GM23338 (cell line): ENCODE measurements around the gene XIRP2.

ENCODE experiments used
- EZH2 ChIP-seq: fragments of 200-600 bp; sonication (generic); IDR thresholded peaks from one replicate; pipeline ENCODE4 v1.8.0; 2017; ENCODE audit warnings: antibody characterized with exemption, mild to moderate bottlenecking, low read depth; ENCODE audit not compliant: unreplicated experiment
- EZH2phosphoT487 ChIP-seq: fragments of 200-600 bp; sonication (generic); IDR thresholded peaks from one replicate; pipeline ENCODE4 v1.8.1; 2018; ENCODE audit warnings: antibody characterized with exemption; ENCODE audit not compliant: unreplicated experiment
- NANOG ChIP-seq: IDR thresholded peaks from 2 replicates; pipeline ENCODE4 v1.6.1; 2016; ENCODE audit warnings: antibody characterized with exemption, borderline replicate concordance
- TF ChIP-seq, protein P1 (sequence below), 2 experiments: fragments of 200-600 bp in 1 of 2; sonication (generic) in 1 of 2; conservative IDR thresholded peaks; 2 replicates each; pipeline versions ENCODE4 v1.5.1 to v1.6.1; 2016 to 2017; ENCODE audit warnings: antibody characterized with exemption in 2 of 2, low read depth in 2 of 2, mild to moderate bottlenecking in 2 of 2, moderate library complexity in 1 of 2
- TF ChIP-seq, protein P2 (sequence below): IDR thresholded peaks from one replicate; pipeline ENCODE4 v1.6.1; 2018; ENCODE audit warnings: antibody characterized with exemption; ENCODE audit not compliant: unreplicated experiment

DNA sequence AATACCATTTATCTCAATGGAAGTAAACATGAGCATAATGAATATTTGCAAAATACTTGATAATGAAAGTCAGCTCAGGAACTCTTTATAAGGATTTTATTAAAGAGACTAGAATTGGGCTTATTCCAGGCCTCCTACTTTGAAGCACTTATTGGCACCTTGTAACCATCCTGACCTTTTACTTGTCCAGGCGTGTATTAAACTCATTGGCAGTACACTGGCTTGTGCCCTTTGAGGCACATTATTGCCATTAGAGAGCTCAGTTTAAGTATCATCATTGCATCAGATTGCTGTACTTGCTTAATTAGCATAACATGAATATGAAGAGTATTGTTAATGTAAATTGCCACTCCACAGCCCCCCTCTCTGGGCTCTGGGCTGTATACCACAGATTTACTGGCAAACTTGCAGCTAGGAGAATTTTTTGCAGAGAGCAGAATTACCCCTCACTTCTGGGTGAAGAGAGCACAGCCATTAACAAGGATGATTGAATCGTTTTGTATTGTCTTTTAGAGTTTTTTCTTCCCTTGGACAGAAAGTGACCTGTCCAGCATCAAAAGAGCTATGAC, 72.5 kb downstream of the XIRP2 start:
- TF ChIP-seq, protein P1, sequence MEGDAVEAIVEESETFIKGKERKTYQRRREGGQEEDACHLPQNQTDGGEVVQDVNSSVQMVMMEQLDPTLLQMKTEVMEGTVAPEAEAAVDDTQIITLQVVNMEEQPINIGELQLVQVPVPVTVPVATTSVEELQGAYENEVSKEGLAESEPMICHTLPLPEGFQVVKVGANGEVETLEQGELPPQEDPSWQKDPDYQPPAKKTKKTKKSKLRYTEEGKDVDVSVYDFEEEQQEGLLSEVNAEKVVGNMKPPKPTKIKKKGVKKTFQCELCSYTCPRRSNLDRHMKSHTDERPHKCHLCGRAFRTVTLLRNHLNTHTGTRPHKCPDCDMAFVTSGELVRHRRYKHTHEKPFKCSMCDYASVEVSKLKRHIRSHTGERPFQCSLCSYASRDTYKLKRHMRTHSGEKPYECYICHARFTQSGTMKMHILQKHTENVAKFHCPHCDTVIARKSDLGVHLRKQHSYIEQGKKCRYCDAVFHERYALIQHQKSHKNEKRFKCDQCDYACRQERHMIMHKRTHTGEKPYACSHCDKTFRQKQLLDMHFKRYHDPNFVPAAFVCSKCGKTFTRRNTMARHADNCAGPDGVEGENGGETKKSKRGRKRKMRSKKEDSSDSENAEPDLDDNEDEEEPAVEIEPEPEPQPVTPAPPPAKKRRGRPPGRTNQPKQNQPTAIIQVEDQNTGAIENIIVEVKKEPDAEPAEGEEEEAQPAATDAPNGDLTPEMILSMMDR (conservative IDR thresholded peaks at IDR 0.05; ENCODE audit: low read depth in 2 of 2), result no peak
- TF ChIP-seq, protein P2, sequence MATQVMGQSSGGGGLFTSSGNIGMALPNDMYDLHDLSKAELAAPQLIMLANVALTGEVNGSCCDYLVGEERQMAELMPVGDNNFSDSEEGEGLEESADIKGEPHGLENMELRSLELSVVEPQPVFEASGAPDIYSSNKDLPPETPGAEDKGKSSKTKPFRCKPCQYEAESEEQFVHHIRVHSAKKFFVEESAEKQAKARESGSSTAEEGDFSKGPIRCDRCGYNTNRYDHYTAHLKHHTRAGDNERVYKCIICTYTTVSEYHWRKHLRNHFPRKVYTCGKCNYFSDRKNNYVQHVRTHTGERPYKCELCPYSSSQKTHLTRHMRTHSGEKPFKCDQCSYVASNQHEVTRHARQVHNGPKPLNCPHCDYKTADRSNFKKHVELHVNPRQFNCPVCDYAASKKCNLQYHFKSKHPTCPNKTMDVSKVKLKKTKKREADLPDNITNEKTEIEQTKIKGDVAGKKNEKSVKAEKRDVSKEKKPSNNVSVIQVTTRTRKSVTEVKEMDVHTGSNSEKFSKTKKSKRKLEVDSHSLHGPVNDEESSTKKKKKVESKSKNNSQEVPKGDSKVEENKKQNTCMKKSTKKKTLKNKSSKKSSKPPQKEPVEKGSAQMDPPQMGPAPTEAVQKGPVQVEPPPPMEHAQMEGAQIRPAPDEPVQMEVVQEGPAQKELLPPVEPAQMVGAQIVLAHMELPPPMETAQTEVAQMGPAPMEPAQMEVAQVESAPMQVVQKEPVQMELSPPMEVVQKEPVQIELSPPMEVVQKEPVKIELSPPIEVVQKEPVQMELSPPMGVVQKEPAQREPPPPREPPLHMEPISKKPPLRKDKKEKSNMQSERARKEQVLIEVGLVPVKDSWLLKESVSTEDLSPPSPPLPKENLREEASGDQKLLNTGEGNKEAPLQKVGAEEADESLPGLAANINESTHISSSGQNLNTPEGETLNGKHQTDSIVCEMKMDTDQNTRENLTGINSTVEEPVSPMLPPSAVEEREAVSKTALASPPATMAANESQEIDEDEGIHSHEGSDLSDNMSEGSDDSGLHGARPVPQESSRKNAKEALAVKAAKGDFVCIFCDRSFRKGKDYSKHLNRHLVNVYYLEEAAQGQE, result no peak
- TF ChIP-seq EZH2 (no peak), NANOG (no peak), EZH2phosphoT487 (no peak)
